Testis (tissue), 2 donors: Measurements from ENCODE around the gene IRAK4.

ENCODE experiments used
- CTCF ChIP-seq, 3 experiments: fragments of 450-650 bp in 2 of 3; fragments of 200-600 bp in 1 of 3; sonication (generic) in 1 of 3; IDR thresholded peaks; one replicate each; pipeline ENCODE4 v1.5.1; 2016 to 2019; ENCODE audit warnings: antibody characterized with exemption in 3 of 3, mild to moderate bottlenecking in 2 of 3, moderate library complexity in 1 of 3
- POLR2A ChIP-seq: fragments of 450-650 bp; IDR thresholded peaks from one replicate; pipeline ENCODE4 v1.6.1; 2017; ENCODE audit warnings: antibody characterized with exemption, mild to moderate bottlenecking, moderate library complexity

GRCh38 chr12:43789941-43790340 is 31.2 kb downstream of the IRAK4 start:
- TF ChIP-seq CTCF (IDR thresholded peaks at IDR 0.05) (no peak), POLR2A (no peak)
